ENCODE results near the gene INPP5F.
"Not testable (repeated sequence)": the region's sequence is repeated elsewhere in the genome, so short reads cannot be mapped to it uniquely, and the experiment has no call there.

INPP5F gene

GRCh38 chr10:119703903-119704508, 21.8 kb upstream of the INPP5F start:
- Histone ChIP-seq H4K20me1 (ENCODE audit: low read depth, low read length) (no peaks in the 10 kb centered on the region), H3K36me3 (ENCODE audit: low read length) (no peaks in the 10 kb centered on the region; the same call in 1 of the 2 replicates), H2AFZ (ENCODE audit: low read depth, low read length, severe bottlenecking) (peak overlapping the region; percentile 0), H3K79me2 (ENCODE audit: insufficient read depth, low read length) (no peaks in the 10 kb centered on the region), H3K27me3 (ENCODE audit: low read length) (no peaks in the 10 kb centered on the region), H3K27ac (ENCODE audit: low read depth, low read length) (peak overlapping the region; percentile 89), H3K9me2 (replicated peaks; ENCODE audit: insufficient read depth, low read length) (no peaks in the 10 kb centered on the region), H3K9me3 (ENCODE audit: insufficient read depth, low read length) (peaks cover 18% of the 10 kb centered on the region; the same call in 1 of the 2 replicates), H3K9ac (ENCODE audit: low read length) (peak overlapping the region; percentile 52), H3K4me3 (ENCODE audit: insufficient read depth, low read length, poor library complexity, severe bottlenecking) (peak overlapping the region; percentile 46), H3F3A (ENCODE audit: insufficient read depth) (peaks cover 33% of the 10 kb centered on the region), H3K4me2 (ENCODE audit: low read depth, low read length, poor library complexity, severe bottlenecking) (peak overlapping the region; percentile 71)
- no peak for TF ChIP-seq EZH2phosphoT487 (conservative IDR thresholded peaks at IDR 0.05; ENCODE audit: low read length)
- TF ChIP-seq, protein P1, sequence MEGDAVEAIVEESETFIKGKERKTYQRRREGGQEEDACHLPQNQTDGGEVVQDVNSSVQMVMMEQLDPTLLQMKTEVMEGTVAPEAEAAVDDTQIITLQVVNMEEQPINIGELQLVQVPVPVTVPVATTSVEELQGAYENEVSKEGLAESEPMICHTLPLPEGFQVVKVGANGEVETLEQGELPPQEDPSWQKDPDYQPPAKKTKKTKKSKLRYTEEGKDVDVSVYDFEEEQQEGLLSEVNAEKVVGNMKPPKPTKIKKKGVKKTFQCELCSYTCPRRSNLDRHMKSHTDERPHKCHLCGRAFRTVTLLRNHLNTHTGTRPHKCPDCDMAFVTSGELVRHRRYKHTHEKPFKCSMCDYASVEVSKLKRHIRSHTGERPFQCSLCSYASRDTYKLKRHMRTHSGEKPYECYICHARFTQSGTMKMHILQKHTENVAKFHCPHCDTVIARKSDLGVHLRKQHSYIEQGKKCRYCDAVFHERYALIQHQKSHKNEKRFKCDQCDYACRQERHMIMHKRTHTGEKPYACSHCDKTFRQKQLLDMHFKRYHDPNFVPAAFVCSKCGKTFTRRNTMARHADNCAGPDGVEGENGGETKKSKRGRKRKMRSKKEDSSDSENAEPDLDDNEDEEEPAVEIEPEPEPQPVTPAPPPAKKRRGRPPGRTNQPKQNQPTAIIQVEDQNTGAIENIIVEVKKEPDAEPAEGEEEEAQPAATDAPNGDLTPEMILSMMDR (IDR thresholded peaks at IDR 0.05; ENCODE audit: insufficient read depth, low read length, poor library complexity, severe bottlenecking) = no peak

DNA sequence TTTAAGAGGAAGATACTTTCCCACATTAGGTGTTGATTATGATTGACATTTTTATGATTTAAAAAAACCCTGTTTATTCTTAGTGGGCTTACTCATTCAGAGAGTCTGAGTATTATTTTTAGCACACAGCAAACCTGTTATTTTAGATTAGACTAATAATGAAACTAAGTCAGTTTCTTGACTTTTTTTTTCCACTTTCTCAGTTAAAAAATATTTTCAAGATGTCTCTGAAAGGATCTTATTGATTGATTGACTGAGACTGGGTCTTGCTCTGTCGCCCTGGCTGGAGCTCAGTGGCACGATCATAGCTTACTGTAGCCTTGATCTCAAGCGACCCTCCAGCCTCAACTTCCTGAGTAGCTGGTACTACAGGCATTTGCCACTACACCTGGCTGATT, 20.4 kb upstream of the INPP5F start:
- Histone ChIP-seq H3K36me3 (ENCODE audit: low read length) (no peaks in the 10 kb centered on the region; the same call in 1 of the 2 replicates), H3K27ac (ENCODE audit: low read depth, low read length) (peak overlapping the region; percentile 89), H3K79me2 (ENCODE audit: insufficient read depth, low read length) (no peaks in the 10 kb centered on the region), H3K9me2 (replicated peaks; ENCODE audit: insufficient read depth, low read length) (no peaks in the 10 kb centered on the region), H3K27me3 (ENCODE audit: low read length) (no peaks in the 10 kb centered on the region), H3K9me3 (ENCODE audit: insufficient read depth, low read length) (peaks cover 18% of the 10 kb centered on the region; the same call in 1 of the 2 replicates), H3F3A (ENCODE audit: insufficient read depth) (peaks cover 33% of the 10 kb centered on the region), H2AFZ (ENCODE audit: low read depth, low read length, severe bottlenecking) (no peak overlapping the region), H4K20me1 (ENCODE audit: low read depth, low read length) (no peaks in the 10 kb centered on the region), H3K4me2 (ENCODE audit: low read depth, low read length, poor library complexity, severe bottlenecking) (peak overlapping the region; percentile 71), H3K9ac (ENCODE audit: low read length) (peak overlapping the region; percentile 52), H3K4me3 (ENCODE audit: insufficient read depth, low read length, poor library complexity, severe bottlenecking) (peak overlapping the region; percentile 32)
- no peak for TF ChIP-seq EZH2phosphoT487 (conservative IDR thresholded peaks at IDR 0.05; ENCODE audit: low read length)
- TF ChIP-seq, protein P1 (IDR thresholded peaks at IDR 0.05; ENCODE audit: insufficient read depth, low read length, poor library complexity, severe bottlenecking) = no peak

GRCh38 chr10:119706521-119707278, 19.1 kb upstream of the INPP5F start:
- Histone ChIP-seq H3K9me2 (replicated peaks; ENCODE audit: insufficient read depth, low read length) (no peaks in the 10 kb centered on the region), H3K4me3 (ENCODE audit: insufficient read depth, low read length, poor library complexity, severe bottlenecking) (no peak overlapping the region), H3K79me2 (ENCODE audit: insufficient read depth, low read length) (no peaks in the 10 kb centered on the region), H3K36me3 (ENCODE audit: low read length) (no peaks in the 10 kb centered on the region; the same call in 1 of the 2 replicates), H3K27me3 (ENCODE audit: low read length) (no peaks in the 10 kb centered on the region), H3K9ac (ENCODE audit: low read length) (no peak overlapping the region), H3K4me2 (ENCODE audit: low read depth, low read length, poor library complexity, severe bottlenecking) (no peak overlapping the region), H3K9me3 (ENCODE audit: insufficient read depth, low read length) (peaks cover 22% of the 10 kb centered on the region; the same call in 1 of the 2 replicates), H2AFZ (ENCODE audit: low read depth, low read length, severe bottlenecking) (no peak overlapping the region), H3F3A (ENCODE audit: insufficient read depth) (peaks cover 24% of the 10 kb centered on the region), H4K20me1 (ENCODE audit: low read depth, low read length) (no peaks in the 10 kb centered on the region), H3K27ac (ENCODE audit: low read depth, low read length) (peak overlapping the region; percentile 89)
- no peak for TF ChIP-seq EZH2phosphoT487 (conservative IDR thresholded peaks at IDR 0.05; ENCODE audit: low read length)
- TF ChIP-seq, protein P1 (IDR thresholded peaks at IDR 0.05; ENCODE audit: insufficient read depth, low read length, poor library complexity, severe bottlenecking) = no peak

DNA sequence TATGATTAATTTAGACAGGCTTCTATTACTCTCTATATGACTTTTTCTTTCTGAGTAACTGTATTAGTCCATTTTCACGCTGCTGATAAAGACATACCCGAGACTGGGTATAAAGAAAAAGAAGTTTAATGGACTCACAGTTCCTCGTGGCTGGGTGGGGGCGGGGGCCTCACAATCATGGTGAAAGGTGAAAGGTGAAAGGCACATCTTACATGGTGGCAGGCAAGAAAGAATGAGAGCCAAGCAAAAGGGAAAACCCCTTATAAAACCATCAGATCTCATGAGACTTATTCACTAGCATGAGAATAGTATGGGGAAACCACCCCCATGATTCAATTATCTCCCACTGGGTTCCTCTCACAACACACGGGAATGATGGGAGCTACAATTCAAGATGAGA, 18.5 kb upstream of the INPP5F start:
- H3K9ac ChIP-seq (ENCODE audit: low read length); H3K36me3 ChIP-seq (ENCODE audit: low read length); H3K4me2 ChIP-seq (ENCODE audit: low read depth, low read length, poor library complexity, severe bottlenecking): not testable (repeated sequence)

GRCh38 chr10:119710935-119711334, 14.9 kb upstream of the INPP5F start:
- not testable (repeated sequence) for H3K9ac ChIP-seq (ENCODE audit: low read length); H3K79me2 ChIP-seq (ENCODE audit: insufficient read depth, low read length); H3K27me3 ChIP-seq (ENCODE audit: low read length); H3K9me2 ChIP-seq (replicated peaks; ENCODE audit: insufficient read depth, low read length); H3K4me2 ChIP-seq (ENCODE audit: low read depth, low read length, poor library complexity, severe bottlenecking); H3K36me3 ChIP-seq (ENCODE audit: low read length); H3K4me3 ChIP-seq (ENCODE audit: insufficient read depth, low read length, poor library complexity, severe bottlenecking); H2AFZ ChIP-seq (ENCODE audit: low read depth, low read length, severe bottlenecking); H3F3A ChIP-seq (ENCODE audit: insufficient read depth); H3K27ac ChIP-seq (ENCODE audit: low read depth, low read length); H4K20me1 ChIP-seq (ENCODE audit: low read depth, low read length)
- H3K9me3 ChIP-seq (ENCODE audit: insufficient read depth, low read length) = peaks cover 22% of the 10 kb centered on the region; the same call in 1 of the 2 replicates

More for the DNA sequence above, 18.5 kb upstream of the INPP5F start:
- H3K4me3 ChIP-seq (ENCODE audit: insufficient read depth, low read length, poor library complexity, severe bottlenecking); H3K9me2 ChIP-seq (replicated peaks; ENCODE audit: insufficient read depth, low read length); H2AFZ ChIP-seq (ENCODE audit: low read depth, low read length, severe bottlenecking); H3K79me2 ChIP-seq (ENCODE audit: insufficient read depth, low read length); H3K27me3 ChIP-seq (ENCODE audit: low read length); H4K20me1 ChIP-seq (ENCODE audit: low read depth, low read length): not testable (repeated sequence)
- Histone ChIP-seq H3F3A (ENCODE audit: insufficient read depth) (peaks cover 22% of the 10 kb centered on the region), H3K9me3 (ENCODE audit: insufficient read depth, low read length) (peaks cover 22% of the 10 kb centered on the region; the same call in 1 of the 2 replicates), H3K27ac (ENCODE audit: low read depth, low read length) (peak overlapping the region; percentile 73)

Data from SU-DHL-6 (cell line).